IMR-90 (cell line): ENCODE data around the gene C6.

Experiments
- POLR2A ChIP-seq: IDR thresholded peaks from 2 replicates; pipeline ENCODE4 v1.6.1; 2012; ENCODE audit warnings: mild to moderate bottlenecking, low read depth, low read length
- TF ChIP-seq, protein P1 (sequence below): conservative IDR thresholded peaks from 2 replicates; pipeline ENCODE4 v1.5.1; 2012; ENCODE audit warnings: mild to moderate bottlenecking, low read depth, low read length, improper control_type of control experiment
- TF ChIP-seq, protein P2 (sequence below): fragments of 150-350 bp; IDR thresholded peaks from 2 replicates; pipeline ENCODE4 v1.6.1; 2016; ENCODE audit warnings: low read depth, mild to moderate bottlenecking, low read length, moderate library complexity, borderline replicate concordance

DNA sequence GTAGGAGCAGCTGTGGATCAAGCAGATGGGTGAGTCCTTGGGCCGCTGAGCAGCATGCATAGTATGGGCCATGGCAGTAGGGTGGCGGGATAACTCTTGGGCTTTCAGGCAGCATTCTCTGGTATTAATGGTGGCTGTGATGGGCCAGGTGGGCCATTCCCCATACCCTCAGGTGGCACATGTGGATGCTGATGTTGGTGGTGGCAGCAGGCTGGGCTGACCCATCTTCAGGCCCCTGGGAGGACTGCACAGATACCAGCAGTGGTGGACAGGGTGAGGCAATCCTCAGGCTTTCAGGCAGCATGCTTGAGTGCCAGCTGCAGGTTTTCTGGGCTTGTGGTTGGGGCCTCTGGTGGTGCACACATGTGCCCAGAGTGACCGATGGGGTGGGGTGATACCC is 27.1 kb upstream of the C6 start:
- TF ChIP-seq, protein P1, sequence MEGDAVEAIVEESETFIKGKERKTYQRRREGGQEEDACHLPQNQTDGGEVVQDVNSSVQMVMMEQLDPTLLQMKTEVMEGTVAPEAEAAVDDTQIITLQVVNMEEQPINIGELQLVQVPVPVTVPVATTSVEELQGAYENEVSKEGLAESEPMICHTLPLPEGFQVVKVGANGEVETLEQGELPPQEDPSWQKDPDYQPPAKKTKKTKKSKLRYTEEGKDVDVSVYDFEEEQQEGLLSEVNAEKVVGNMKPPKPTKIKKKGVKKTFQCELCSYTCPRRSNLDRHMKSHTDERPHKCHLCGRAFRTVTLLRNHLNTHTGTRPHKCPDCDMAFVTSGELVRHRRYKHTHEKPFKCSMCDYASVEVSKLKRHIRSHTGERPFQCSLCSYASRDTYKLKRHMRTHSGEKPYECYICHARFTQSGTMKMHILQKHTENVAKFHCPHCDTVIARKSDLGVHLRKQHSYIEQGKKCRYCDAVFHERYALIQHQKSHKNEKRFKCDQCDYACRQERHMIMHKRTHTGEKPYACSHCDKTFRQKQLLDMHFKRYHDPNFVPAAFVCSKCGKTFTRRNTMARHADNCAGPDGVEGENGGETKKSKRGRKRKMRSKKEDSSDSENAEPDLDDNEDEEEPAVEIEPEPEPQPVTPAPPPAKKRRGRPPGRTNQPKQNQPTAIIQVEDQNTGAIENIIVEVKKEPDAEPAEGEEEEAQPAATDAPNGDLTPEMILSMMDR = no peak
- TF ChIP-seq, protein P2, sequence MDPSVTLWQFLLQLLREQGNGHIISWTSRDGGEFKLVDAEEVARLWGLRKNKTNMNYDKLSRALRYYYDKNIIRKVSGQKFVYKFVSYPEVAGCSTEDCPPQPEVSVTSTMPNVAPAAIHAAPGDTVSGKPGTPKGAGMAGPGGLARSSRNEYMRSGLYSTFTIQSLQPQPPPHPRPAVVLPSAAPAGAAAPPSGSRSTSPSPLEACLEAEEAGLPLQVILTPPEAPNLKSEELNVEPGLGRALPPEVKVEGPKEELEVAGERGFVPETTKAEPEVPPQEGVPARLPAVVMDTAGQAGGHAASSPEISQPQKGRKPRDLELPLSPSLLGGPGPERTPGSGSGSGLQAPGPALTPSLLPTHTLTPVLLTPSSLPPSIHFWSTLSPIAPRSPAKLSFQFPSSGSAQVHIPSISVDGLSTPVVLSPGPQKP = no peak
- no peak for TF ChIP-seq POLR2A
